Ovary (tissue), 9 donors: ENCODE measurements around the gene TALDO1. TPM values are rescaled to one million over a fixed set of nuclear protein-coding genes. Genes with fewer than 3 reads are reported as not detected.

ENCODE experiments used
- DNase-seq, 5 donors: peaks; one replicate each; pipeline ENCODE4 v3.0.0-alpha.2; 2019 to 2020
- H3K27ac ChIP-seq, 2 donors: fragments of 200-600 bp; one replicate each; pipeline versions ENCODE4 v1.5.1 to v1.8.0; 2019 to 2022
- H3K27me3 ChIP-seq: fragments of 200-600 bp; one replicate; pipeline ENCODE4 v1.8.0; 2022
- H3K36me3 ChIP-seq: fragments of 200-600 bp; sonication (generic); one replicate; pipeline ENCODE4 v1.5.1; 2019
- H3K4me1 ChIP-seq: one replicate; pipeline ENCODE4 v1.8.1; 2013; ENCODE audit warnings: mild to moderate bottlenecking, moderate library complexity; ENCODE audit not compliant: insufficient read depth
- H3K4me3 ChIP-seq: fragments of 200-600 bp; sonication (generic); one replicate; pipeline ENCODE4 v1.5.1; 2017
- H3K9me3 ChIP-seq, 2 donors: fragments of 200-600 bp in 1 of 2; sonication (generic) in 1 of 2; one replicate each; pipeline versions ENCODE4 v1.5.1 to v1.8.1; 2013 to 2019; ENCODE audit warnings: mild to moderate bottlenecking in 1 of 2, moderate library complexity in 1 of 2
- CTCF ChIP-seq, 3 donors: fragments of 450-650 bp in 2 of 3; fragments of 200-600 bp in 1 of 3; IDR thresholded peaks; one replicate each; pipeline versions ENCODE4 v1.5.1 to v1.8.0; 2016 to 2022; ENCODE audit warnings: antibody characterized with exemption in 3 of 3, mild to moderate bottlenecking in 1 of 3
- EP300 ChIP-seq: sonication (generic); formaldehyde crosslinking; IDR thresholded peaks from one replicate; pipeline ENCODE4 v1.6.1; 2017; ENCODE audit warnings: antibody characterized with exemption
- POLR2A ChIP-seq: fragments of 450-650 bp; IDR thresholded peaks from one replicate; pipeline ENCODE4 v1.6.1; 2017; ENCODE audit warnings: antibody characterized with exemption, mild to moderate bottlenecking, moderate library complexity
- WGBS, 3 donors: extraction: QIAGEN DNeasy Blood & Tissue Kit in 1 of 3; methylation state at CpG; one replicate each; pipeline versions ENCODE4 v1.1.5 to v1.1.7; 2013 to 2017; 5-methylcytosine and 5-hydroxymethylcytosine counted together
- intact Hi-C, 4 donors: fragments of 100-400 bp; cut with DNase I; formaldehyde crosslinking; loops; one replicate each; pipeline versions ENCODE4 v1.11.0 to v1.15.1; 2022 to 2023
- polyA plus RNA-seq, 2 donors: library from polyadenylated mRNA; stranded (reverse); fragments of 200-250 nt in 1 of 2; fragments of 350-450 nt in 1 of 2; fragmentation: Illumina TruSeq in 1 of 2; extraction: RNeasy Lipid Tissue Mini Kit (QIAGEN cat#74804) in 1 of 2; gene quantifications; one replicate each; pipeline ENCODE4 v1.2.3, GENCODE V29; 2013 to 2014
- total RNA-seq, 7 donors: library from RNA; depleted of rRNA in 2 of 7; stranded (reverse); fragments of >200 nt in 2 of 7; fragmentation: NEBNext Ultra II Directional in 3 of 7; extraction: Animal tissue kit (Norgen Biotek cat#: 25700) in 3 of 7; gene quantifications; one replicate each; pipeline versions ENCODE4 v1.1.0 to v1.2.4, GENCODE V29; 2016 to 2023
- donor health status: DM: no; HTN: no; CAD: no; lungs with moderate emphysema.
- donor health status: DM: no; HTN: no; CAD: no.
- donor health status: Bipolar disorder and iron deficiency.
- donor health status: DM: yes; HTN: yes; CAD: no.
- donor health status: DM: no; HTN: no; CAD: no.
- donor health status: DM: yes; HTN: yes; CAD: no.

Gene TALDO1
- total and polyA plus RNA-seq, 9 donors = 75.0 to 134 (median 110) TPM

GRCh38 chr11:723120-723883 lies 24.0 kb upstream of the TALDO1 start:
- DNase-seq = peak in 2 of 5 donors; percentile 38
- Histone ChIP-seq H3K36me3 (no peaks in the 10 kb centered on the region), H3K9me3 (no peaks in the 10 kb centered on the region), H3K27me3 (no peaks in the 10 kb centered on the region), H3K4me3 (no peak overlapping the region), H3K27ac (no peak overlapping the region), H3K4me1 (peaks cover 21% of the 10 kb centered on the region)
- intact Hi-C loops = loop anchor here in 2 of 4 donors (5.0 kb wide), 2 partner anchors 166 to 171 kb away; no protein-coding TSS in a partner anchor
- WGBS, 3 donors = 44 to 68% (median 55%) methylated on average over 8 of the region's 8 CpGs
- TF ChIP-seq CTCF (IDR thresholded peaks at IDR 0.05) = peak in 2 of 3 donors; percentile 27 to 29
- TF ChIP-seq EP300 = no peak

DNA sequence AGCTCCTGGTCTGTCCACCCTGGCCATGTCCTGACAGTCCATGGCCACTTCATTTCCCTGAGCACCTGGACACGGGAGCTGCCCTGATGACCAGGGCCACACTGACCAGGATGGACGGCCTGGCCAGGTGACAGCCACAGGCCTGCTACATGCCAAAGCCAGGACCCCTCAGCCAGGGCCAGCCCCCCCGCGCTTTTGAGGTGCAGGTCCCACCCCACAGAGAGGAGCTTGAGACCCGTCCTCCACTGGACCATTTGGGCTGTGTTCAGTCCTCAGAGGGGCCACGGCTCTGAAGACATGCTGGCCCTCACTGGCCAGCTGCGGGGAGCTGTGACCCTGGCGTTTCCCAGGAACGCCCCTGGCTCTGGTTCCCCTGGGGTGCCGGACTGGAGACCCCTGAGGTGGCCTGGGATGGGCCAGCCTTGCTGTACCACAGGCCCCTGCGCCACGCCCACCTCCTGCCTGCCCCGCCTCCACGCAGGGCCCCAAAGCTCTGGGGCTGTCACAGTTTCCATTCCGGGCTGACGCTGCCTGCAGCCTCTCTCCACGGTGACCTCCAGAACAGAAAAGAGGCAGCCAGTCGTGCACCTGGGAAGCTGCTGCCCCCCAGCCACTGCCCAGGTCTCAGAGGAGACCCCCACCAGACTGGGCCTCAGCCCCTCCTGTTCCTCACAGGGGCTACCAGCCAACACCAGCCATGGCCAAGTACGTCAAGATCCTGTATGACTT lies 23.1 kb upstream of the TALDO1 start:
- peaks cover 23% of the 10 kb centered on the region for H3K4me1 ChIP-seq
- DNase-seq = peak in 1 of 5 donors; percentile 21
- no peaks in the 10 kb centered on the region for H3K27me3 ChIP-seq
- no peak overlapping the region for H3K4me3 ChIP-seq
- H3K27ac ChIP-seq = no peak overlapping the region
- H3K9me3 ChIP-seq = no peaks in the 10 kb centered on the region
- intact Hi-C loops = loop anchor here in 2 of 4 donors (5.0 kb wide), 2 partner anchors 167 to 172 kb away; no protein-coding TSS in a partner anchor
- H3K36me3 ChIP-seq = no peaks in the 10 kb centered on the region
- TF ChIP-seq CTCF (IDR thresholded peaks at IDR 0.05) (no peak), EP300 (no peak), POLR2A (no peak)
- 76 to 85% (median 83%) methylated on average over 17 to 19 of the region's 19 CpGs for whole genome bisulfite sequencing, 3 donors

- H3K36me3 ChIP-seq = no peaks in the 10 kb centered on the region
- intact Hi-C loops = loop anchor here in 3 of 4 donors (5.0 kb wide), 3 partner anchors 63 to 173 kb away; no protein-coding TSS in a partner anchor
- no peak for DNase-seq
- WGBS, 3 donors = 66 to 83% (median 72%) methylated on average over 14 to 18 of the region's 18 CpGs
- H3K4me1 ChIP-seq = peaks cover 23% of the 10 kb centered on the region
- TF ChIP-seq EP300 (no peak), POLR2A (no peak), CTCF (IDR thresholded peaks at IDR 0.05) (no peak)
- H3K27me3 ChIP-seq = no peaks in the 10 kb centered on the region
- no peaks in the 10 kb centered on the region for H3K9me3 ChIP-seq
- no peak overlapping the region for H3K27ac ChIP-seq
- no peak overlapping the region for H3K4me3 ChIP-seq
Observed at GRCh38 chr11:724778-725386, 22.4 kb upstream of the TALDO1 start.

DNA sequence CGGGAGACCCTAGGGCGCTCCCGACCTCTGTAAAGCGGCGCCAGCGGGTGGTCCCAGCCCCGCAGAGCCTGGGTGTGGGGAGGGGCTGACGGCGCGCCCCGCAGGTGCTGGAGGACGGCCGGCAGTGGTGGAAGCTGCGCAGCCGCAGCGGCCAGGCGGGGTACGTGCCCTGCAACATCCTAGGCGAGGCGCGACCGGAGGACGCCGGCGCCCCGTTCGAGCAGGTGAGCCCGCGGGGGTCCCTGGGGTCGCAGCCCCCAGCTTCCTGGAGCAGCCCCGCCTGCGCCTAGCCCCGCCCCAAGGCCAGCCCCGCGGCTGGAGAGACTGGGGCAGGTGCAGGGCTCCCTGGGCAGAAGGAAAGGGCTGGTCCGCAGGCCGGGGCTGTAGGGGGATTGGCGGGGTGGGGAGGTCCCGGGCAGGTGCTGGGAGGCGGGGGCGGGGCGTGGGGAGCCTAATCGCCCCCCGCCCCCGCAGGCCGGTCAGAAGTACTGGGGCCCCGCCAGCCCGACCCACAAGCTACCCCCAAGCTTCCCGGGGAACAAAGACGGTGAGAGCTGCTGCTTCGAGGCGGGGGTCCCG lies 21.6 kb upstream of the TALDO1 start:
- peak in 1 of 5 donors; percentile 46 for DNase-seq
- Histone ChIP-seq H3K4me3 (no peak overlapping the region), H3K9me3 (no peaks in the 10 kb centered on the region), H3K4me1 (peaks cover 21% of the 10 kb centered on the region), H3K27me3 (no peaks in the 10 kb centered on the region), H3K27ac (no peak overlapping the region), H3K36me3 (no peaks in the 10 kb centered on the region)
- intact Hi-C loops = loop anchor here in 2 of 4 donors (5.0 kb wide), 2 partner anchors 63 to 173 kb away; no protein-coding TSS in a partner anchor
- TF ChIP-seq CTCF (IDR thresholded peaks at IDR 0.05) = no peak
- TF ChIP-seq POLR2A = no peak
- TF ChIP-seq EP300 = no peak
- 4 to 16% (median 7%) methylated on average over 31 to 53 of the region's 53 CpGs for WGBS, 3 donors
